Mammary epithelial cell (primary cell): ENCODE data around the gene CPOX.

Experiments
- EZH2 ChIP-seq: IDR thresholded peaks from 2 replicates; pipeline ENCODE4 v1.6.1; 2012; ENCODE audit warnings: low read length, inconsistent platforms, borderline replicate concordance
- TF ChIP-seq, protein P1 (sequence below), 2 donors: IDR thresholded peaks in 1 of 2; conservative IDR thresholded peaks in 1 of 2; 2 replicates each; pipeline ENCODE4 v1.5.1; 2011 to 2012; ENCODE audit warnings: inconsistent platforms in 2 of 2, low read length in 2 of 2, mild to moderate bottlenecking in 2 of 2, control low read depth in 1 of 2, low read depth in 1 of 2; ENCODE audit not compliant: insufficient read depth in 1 of 2; ENCODE audit errors: extremely low read depth in 1 of 2

- TF ChIP-seq, protein P1, sequence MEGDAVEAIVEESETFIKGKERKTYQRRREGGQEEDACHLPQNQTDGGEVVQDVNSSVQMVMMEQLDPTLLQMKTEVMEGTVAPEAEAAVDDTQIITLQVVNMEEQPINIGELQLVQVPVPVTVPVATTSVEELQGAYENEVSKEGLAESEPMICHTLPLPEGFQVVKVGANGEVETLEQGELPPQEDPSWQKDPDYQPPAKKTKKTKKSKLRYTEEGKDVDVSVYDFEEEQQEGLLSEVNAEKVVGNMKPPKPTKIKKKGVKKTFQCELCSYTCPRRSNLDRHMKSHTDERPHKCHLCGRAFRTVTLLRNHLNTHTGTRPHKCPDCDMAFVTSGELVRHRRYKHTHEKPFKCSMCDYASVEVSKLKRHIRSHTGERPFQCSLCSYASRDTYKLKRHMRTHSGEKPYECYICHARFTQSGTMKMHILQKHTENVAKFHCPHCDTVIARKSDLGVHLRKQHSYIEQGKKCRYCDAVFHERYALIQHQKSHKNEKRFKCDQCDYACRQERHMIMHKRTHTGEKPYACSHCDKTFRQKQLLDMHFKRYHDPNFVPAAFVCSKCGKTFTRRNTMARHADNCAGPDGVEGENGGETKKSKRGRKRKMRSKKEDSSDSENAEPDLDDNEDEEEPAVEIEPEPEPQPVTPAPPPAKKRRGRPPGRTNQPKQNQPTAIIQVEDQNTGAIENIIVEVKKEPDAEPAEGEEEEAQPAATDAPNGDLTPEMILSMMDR (conservative IDR thresholded peaks at IDR 0.05 in 1 of 2, IDR thresholded peaks at IDR 0.05 in 1 of 2; ENCODE audit: extremely low read depth in 1 of 2, insufficient read depth in 1 of 2, low read depth in 1 of 2, low read length in 2 of 2): no peak
- no peak for TF ChIP-seq EZH2
Observed at GRCh38 chr3:98561727-98562521, 31.5 kb downstream of the CPOX start.
